HG02973 (cell line): ENCODE results near the gene KRT15.
"Not testable (repeated sequence)": the region's sequence is repeated elsewhere in the genome, so short reads cannot be mapped to it uniquely, and the experiment has no call there.

Source experiments
- ATAC-seq: cut with Tn5 transposase; IDR thresholded peaks from one replicate; pipeline ENCODE4 v1.9.1; 2021; ENCODE audit warnings: moderate library complexity; ENCODE audit not compliant: unreplicated experiment

KRT15 gene

GRCh38 chr17:41544935-41545334, 26.2 kb upstream of the KRT15 start:
- ATAC-seq = no peak

- ATAC-seq = no peak
Measured at GRCh38 chr17:41544491-41544892, 25.8 kb upstream of the KRT15 start.

GRCh38 chr17:41542786-41543185, 24.1 kb upstream of the KRT15 start:
- not testable (repeated sequence) for ATAC-seq

GRCh38 chr17:41542357-41542756, 23.7 kb upstream of the KRT15 start:
- no peak for ATAC-seq

- ATAC-seq = no peak
Measured at GRCh38 chr17:41540921-41541625, 22.4 kb upstream of the KRT15 start.

GRCh38 chr17:41539979-41540701, 21.4 kb upstream of the KRT15 start:
- ATAC-seq = no peak

- no peak for ATAC-seq
Measured at GRCh38 chr17:41539071-41539492, 20.4 kb upstream of the KRT15 start.

GRCh38 chr17:41538565-41538991, 19.9 kb upstream of the KRT15 start:
- no peak for ATAC-seq

GRCh38 chr17:41537990-41538389, 19.3 kb upstream of the KRT15 start:
- no peak for ATAC-seq

- ATAC-seq = no peak
Measured at GRCh38 chr17:41537614-41537954, 18.9 kb upstream of the KRT15 start.

GRCh38 chr17:41536741-41537613, 18.3 kb upstream of the KRT15 start:
- no peak for ATAC-seq

GRCh38 chr17:41535764-41536481, 17.2 kb upstream of the KRT15 start:
- ATAC-seq = no peak

GRCh38 chr17:41534899-41535546, 16.3 kb upstream of the KRT15 start:
- ATAC-seq = no peak

GRCh38 chr17:41533613-41534012, 14.9 kb upstream of the KRT15 start:
- ATAC-seq = no peak

- ATAC-seq = no peak
Measured at GRCh38 chr17:41532947-41533570, 14.4 kb upstream of the KRT15 start.

GRCh38 chr17:41531993-41532392, 13.3 kb upstream of the KRT15 start:
- no peak for ATAC-seq

- no peak for ATAC-seq
Measured at GRCh38 chr17:41530062-41531048, 11.7 kb upstream of the KRT15 start.

GRCh38 chr17:41529491-41529915, 10.8 kb upstream of the KRT15 start:
- ATAC-seq = no peak

- no peak for ATAC-seq
Measured at GRCh38 chr17:41528959-41529353, 10.3 kb upstream of the KRT15 start.
